Measurements from ENCODE around the gene SNED1. TPM values are rescaled to one million over a fixed set of nuclear protein-coding genes. Genes with fewer than 3 reads are reported as not detected.

SNED1 gene
- total and polyA plus RNA-seq, 9 of the 15 experiments (the other 6 are each of a cell fraction or from before 2014, with no cell fraction given), result 0.03 to 0.07 (median 0.05) TPM; not detected in 5

- peaks cover 0 to 5% of the 10 kb centered on the region in 2 experiments; a peak in 2 of 5 replicates for H3K4me1 ChIP-seq (replicated peaks in 1 of 2; ENCODE audit: control insufficient read depth in 2 of 2, insufficient read depth in 2 of 2, low read length in 2 of 2)
- H4K20me1 ChIP-seq (replicated peaks; ENCODE audit: control insufficient read depth, insufficient read depth, low read length), result no peaks in the 10 kb centered on the region
- no peak overlapping the region for H3K4me3 ChIP-seq
- no peak overlapping the region for H2AFZ ChIP-seq (ENCODE audit: low read depth, low read length)
- ChIA-PET POLR2A (no interaction called here), CTCF (ENCODE audit: low intra/inter-chr PET ratio) (no interaction called here)
- TF ChIP-seq JUNB (CRISPR knock-in tag; conservative IDR thresholded peaks at IDR 0.05) (no peak), RNF2 (IDR thresholded peaks at IDR 0.05) (no peak), ILK (tag; IDR thresholded peaks at IDR 0.05; ENCODE audit: borderline replicate concordance, low read depth) (no peak), SMARCE1 (IDR thresholded peaks at IDR 0.05) (no peak), EZH2 (IDR thresholded peaks at IDR 0.05; ENCODE audit: borderline replicate concordance, low read depth, low read length) (no peak)
- TF ChIP-seq, protein P1, sequence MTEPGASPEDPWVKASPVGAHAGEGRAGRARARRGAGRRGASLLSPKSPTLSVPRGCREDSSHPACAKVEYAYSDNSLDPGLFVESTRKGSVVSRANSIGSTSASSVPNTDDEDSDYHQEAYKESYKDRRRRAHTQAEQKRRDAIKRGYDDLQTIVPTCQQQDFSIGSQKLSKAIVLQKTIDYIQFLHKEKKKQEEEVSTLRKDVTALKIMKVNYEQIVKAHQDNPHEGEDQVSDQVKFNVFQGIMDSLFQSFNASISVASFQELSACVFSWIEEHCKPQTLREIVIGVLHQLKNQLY (CRISPR knock-in tag; conservative IDR thresholded peaks at IDR 0.05), result no peak
- no peak for DNase-seq (ENCODE audit: extremely low read depth in 1 of 4, low spot score in 3 of 4)
- 100% methylated on average over 5 of the region's 5 CpGs for WGBS (ENCODE audit: insufficient coverage, low coverage, missing lambda C conversion rate)
- ATAC-seq, result no peak
- H3K27ac ChIP-seq (ENCODE audit: extremely low read depth, low read depth, low read length), result no peak overlapping the region
- H3K27me3 ChIP-seq (ENCODE audit: control insufficient read depth in 2 of 2, insufficient read depth in 2 of 2, low read length in 2 of 2), result no peaks in the 10 kb centered on the region
- intact Hi-C loops (cut with micrococcal nuclease) (no loop called here), in situ Hi-C loops (cut with MboI) (no loop called here)
- peaks cover 42% of the 10 kb centered on the region for H3K79me2 ChIP-seq (ENCODE audit: control insufficient read depth, insufficient read depth, low read length)
- no peak for FAIRE-seq
- no peaks in the 10 kb centered on the region for H3K9me3 ChIP-seq (replicated peaks; ENCODE audit: control insufficient read depth, insufficient read depth, low read depth, low read length)
- peaks cover 55% of the 10 kb centered on the region; the same call in 2 of the 3 replicates for H3K36me3 ChIP-seq (ENCODE audit: control insufficient read depth, insufficient read depth, low read length)
- no peak overlapping the region for H3K9ac ChIP-seq (ENCODE audit: insufficient read depth in 1 of 2, low read depth in 2 of 2, low read length in 2 of 2)
- no peak overlapping the region for H3K4me2 ChIP-seq (ENCODE audit: insufficient read depth, low read length)
- no peaks in the 10 kb centered on the region for H3K9me1 ChIP-seq (ENCODE audit: control insufficient read depth, insufficient read depth, low read length)
- no TSS peak for BruUV-seq (replicated peaks)
These were observed 100.8 kb downstream of the SNED1 start for GRCh38 chr2:241099246-241099645.
